Adrenal gland (tissue), 12 donors: ENCODE measurements around the gene SH3BGRL2. TPM values are rescaled to one million over a fixed set of nuclear protein-coding genes. Genes with fewer than 3 reads are reported as not detected.

Experiments used
- DNase-seq, 7 donors: peaks; one replicate each; pipeline ENCODE4 v3.0.0-alpha.2; 2019 to 2020
- H3K27ac ChIP-seq, 5 donors: fragments of 200-600 bp; sonication (generic) in 4 of 5; 1 replicate in 3 of 5; 2 replicates in 2 of 5; pipeline versions ENCODE4 v1.5.1 to v1.8.0; 2016 to 2020; ENCODE audit warnings: mild to moderate bottlenecking in 1 of 5
- H3K27me3 ChIP-seq: fragments of 200-600 bp; 2 replicates; pipeline ENCODE4 v1.8.0; 2021
- H3K36me3 ChIP-seq, 2 donors: fragments of 200-600 bp; replicated peaks in 1 of 2; 1 replicate in 1 of 2; 2 replicates in 1 of 2; pipeline versions ENCODE4 v1.5.1 to v1.8.0; 2018 to 2022
- H3K4me1 ChIP-seq, 2 donors: fragments of 200-600 bp; replicated peaks in 1 of 2; 1 replicate in 1 of 2; 2 replicates in 1 of 2; pipeline versions ENCODE4 v1.5.1 to v1.8.0; 2018 to 2021
- H3K4me3 ChIP-seq, 4 donors: fragments of 200-600 bp; sonication (generic) in 3 of 4; one replicate each; pipeline ENCODE4 v1.5.1; 2016 to 2018
- H3K9me3 ChIP-seq, 3 donors: fragments of 200-600 bp; sonication (generic) in 1 of 3; replicated peaks in 1 of 3; 1 replicate in 2 of 3; 2 replicates in 1 of 3; pipeline versions ENCODE4 v1.5.1 to v1.8.0; 2016 to 2021
- CTCF ChIP-seq, 6 experiments: fragments of 450-650 bp in 4 of 6; fragments of 200-600 bp in 2 of 6; sonication (generic) in 1 of 6; IDR thresholded peaks; 1 replicate in 5 of 6; 2 replicates in 1 of 6; pipeline versions ENCODE4 v1.5.1 to v1.8.0; 2016 to 2021; ENCODE audit warnings: antibody characterized with exemption in 6 of 6, mild to moderate bottlenecking in 2 of 6, moderate library complexity in 1 of 6
- POLR2A ChIP-seq, 2 donors: fragments of 450-650 bp; IDR thresholded peaks; one replicate each; pipeline ENCODE4 v1.6.1; 2017; ENCODE audit warnings: antibody characterized with exemption in 2 of 2, mild to moderate bottlenecking in 2 of 2, moderate library complexity in 1 of 2
- WGBS, 4 donors: extraction: QIAGEN DNeasy Blood & Tissue Kit in 2 of 4; methylation state at CpG; one replicate each; pipeline versions ENCODE4 v1.1.5 to v1.1.7; 2013 to 2017; 5-methylcytosine and 5-hydroxymethylcytosine counted together
- intact Hi-C, 2 donors: fragments of 100-400 bp; cut with DNase I; formaldehyde crosslinking; loops; one replicate each; pipeline versions ENCODE4 v1.14.1 to v1.15.0; 2022 to 2023
- polyA plus RNA-seq, 3 donors: library from polyadenylated mRNA; stranded (reverse); fragments of 200-250 nt in 2 of 3; fragments of 350-450 nt in 1 of 3; fragmentation: Illumina TruSeq in 1 of 3; extraction: RNeasy Lipid Tissue Mini Kit (QIAGEN cat#74804) in 1 of 3; gene quantifications; one replicate each; pipeline ENCODE4 v1.2.3, GENCODE V29; 2013 to 2014
- total RNA-seq, 9 donors: library from RNA; depleted of rRNA in 4 of 9; stranded (reverse); fragments of >200 nt in 4 of 9; fragments of 120-200 nt in 1 of 9; fragmentation: NEBNext Ultra II Directional in 1 of 9; extraction: Animal tissue kit (Norgen Biotek cat#: 25700) in 1 of 9; gene quantifications; one replicate each; pipeline versions ENCODE4 v1.1.0 to v1.2.4, GENCODE V29; 2013 to 2023
- donor health status: healthy with polysubstance abuse.
- donor health status: Bipolar disorder and iron deficiency.
- donor health status: DM: yes; HTN: yes; CAD: no.
- donor health status: DM: no; HTN: no; CAD: no.
- donor health status: DM: no; HTN: no; CAD: no.
- donor health status: DM: yes; HTN: yes; CAD: no.

Gene SH3BGRL2
- total and polyA plus RNA-seq, 12 donors = 3.8 to 13.3 (median 9.0) TPM

DNA sequence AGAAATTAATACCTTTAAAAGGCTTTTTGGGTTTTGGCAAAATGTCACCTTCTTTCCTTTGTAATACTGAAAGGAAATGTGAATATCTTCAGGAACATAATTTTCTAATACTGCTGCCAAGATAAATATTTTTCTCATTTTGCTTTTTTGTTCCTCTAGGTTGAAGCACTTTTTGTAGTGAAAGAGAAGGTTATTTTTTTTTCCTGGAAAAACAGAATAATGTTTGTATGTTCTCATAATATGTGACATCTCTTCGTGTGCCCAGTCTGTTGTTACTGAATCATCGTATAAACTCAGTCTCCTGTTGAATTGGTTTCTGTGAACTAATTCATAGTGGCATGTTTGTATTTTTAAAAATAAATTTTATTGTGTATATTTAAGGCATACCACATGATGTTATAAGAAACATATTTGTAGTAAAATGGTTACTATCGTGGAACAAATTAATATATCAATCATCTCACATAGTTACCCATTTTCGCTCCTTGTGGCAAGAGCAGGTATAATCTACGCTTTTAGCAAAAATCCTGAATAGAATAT lies 74.4 kb downstream of the SH3BGRL2 start:
- Histone ChIP-seq H3K27me3 (no peaks in the 10 kb centered on the region), H3K36me3 (no peaks in the 10 kb centered on the region), H3K27ac (no peak overlapping the region), H3K4me1 (no peaks in the 10 kb centered on the region), H3K4me3 (no peak overlapping the region), H3K9me3 (no peaks in the 10 kb centered on the region)
- TF ChIP-seq CTCF (IDR thresholded peaks at IDR 0.05) = no peak
- no peak for TF ChIP-seq POLR2A (IDR thresholded peaks at IDR 0.05)
- intact Hi-C loops = no loop called here
- no peak for DNase-seq
- WGBS, 4 donors = 74 to 85% (median 80%) methylated on average over 5 of the region's 5 CpGs

DNA sequence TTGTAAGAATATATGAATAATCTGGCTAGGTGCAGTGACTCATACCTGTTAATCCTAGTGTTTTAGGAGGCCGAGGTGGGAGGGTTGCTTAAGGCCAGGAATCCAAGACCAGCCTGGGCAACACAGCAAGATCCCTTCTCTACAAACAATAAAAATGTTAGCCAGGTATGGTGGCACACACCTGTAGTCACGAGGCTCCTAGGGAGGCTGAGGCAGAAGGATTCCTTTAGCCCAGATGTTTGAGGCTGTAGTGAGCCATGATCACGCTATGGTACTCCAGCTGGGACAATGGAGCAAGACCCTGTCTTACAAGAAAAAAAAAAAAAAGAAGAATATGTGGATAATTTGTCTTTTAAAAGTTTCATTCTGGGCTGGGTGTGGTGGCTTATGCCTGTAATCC lies 75.4 kb downstream of the SH3BGRL2 start:
- Histone ChIP-seq H3K27me3 (no peaks in the 10 kb centered on the region), H3K4me1 (no peaks in the 10 kb centered on the region), H3K27ac (no peak overlapping the region), H3K4me3 (no peak overlapping the region), H3K9me3 (no peaks in the 10 kb centered on the region), H3K36me3 (no peaks in the 10 kb centered on the region)
- DNase-seq = no peak
- intact Hi-C loops = no loop called here
- WGBS, 4 donors = 90 to 98% (median 94%) methylated on average over 3 of the region's 3 CpGs
- TF ChIP-seq CTCF (IDR thresholded peaks at IDR 0.05) = no peak
- no peak for TF ChIP-seq POLR2A (IDR thresholded peaks at IDR 0.05)

GRCh38 chr6:79707621-79708020 lies 76.5 kb downstream of the SH3BGRL2 start:
- Histone ChIP-seq H3K27me3 (no peaks in the 10 kb centered on the region), H3K4me3 (no peak overlapping the region), H3K4me1 (no peaks in the 10 kb centered on the region), H3K36me3 (no peaks in the 10 kb centered on the region), H3K9me3 (no peaks in the 10 kb centered on the region), H3K27ac (no peak overlapping the region)
- no peak for TF ChIP-seq POLR2A (IDR thresholded peaks at IDR 0.05)
- no peak for TF ChIP-seq CTCF (IDR thresholded peaks at IDR 0.05)
- DNase-seq = no peak
- intact Hi-C loops = no loop called here
- 65 to 100% (median 94%) methylated on average over 1 of the region's 1 CpG for WGBS, 4 donors

- H3K27ac ChIP-seq = no peak overlapping the region
- H3K27me3 ChIP-seq = no peaks in the 10 kb centered on the region
- no peaks in the 10 kb centered on the region for H3K9me3 ChIP-seq
- H3K36me3 ChIP-seq = no peaks in the 10 kb centered on the region
- DNase-seq = no peak
- no peak overlapping the region for H3K4me3 ChIP-seq
- intact Hi-C loops = no loop called here
- TF ChIP-seq CTCF (IDR thresholded peaks at IDR 0.05) (no peak), POLR2A (IDR thresholded peaks at IDR 0.05) (no peak)
- no peaks in the 10 kb centered on the region for H3K4me1 ChIP-seq
- 73 to 91% (median 83%) methylated on average over 3 of the region's 3 CpGs for WGBS, 4 donors
These were observed 77.1 kb downstream of the SH3BGRL2 start for GRCh38 chr6:79708095-79708791.
